HG03469 (cell line): Measurements from ENCODE around the gene CLSTN2.

ENCODE experiments used
- ATAC-seq: cut with Tn5 transposase; IDR thresholded peaks from one replicate; pipeline ENCODE4 v1.9.1; 2021; ENCODE audit warnings: mild to moderate bottlenecking, moderate library complexity, moderate number of reproducible peaks; ENCODE audit not compliant: unreplicated experiment

CLSTN2 gene

GRCh38 chr3:140323561-140323960 is 388.6 kb downstream of the CLSTN2 start:
- ATAC-seq: no peak

GRCh38 chr3:140332131-140332530 is 397.1 kb downstream of the CLSTN2 start:
- ATAC-seq: no peak

GRCh38 chr3:140334132-140334929 is 399.3 kb downstream of the CLSTN2 start:
- ATAC-seq: no peak

GRCh38 chr3:140336465-140336864 is 401.5 kb downstream of the CLSTN2 start:
- no peak for ATAC-seq

GRCh38 chr3:140338916-140339315 is 403.9 kb downstream of the CLSTN2 start:
- no peak for ATAC-seq

- ATAC-seq: no peak
Observed at GRCh38 chr3:140341203-140341602, 406.2 kb downstream of the CLSTN2 start.

GRCh38 chr3:140341817-140342403 is 406.9 kb downstream of the CLSTN2 start:
- no peak for ATAC-seq

GRCh38 chr3:140342668-140343067 is 407.7 kb downstream of the CLSTN2 start:
- ATAC-seq: no peak

GRCh38 chr3:140343211-140344081 is 408.5 kb downstream of the CLSTN2 start:
- no peak for ATAC-seq

- no peak for ATAC-seq
Observed at GRCh38 chr3:140344082-140344454, 409.1 kb downstream of the CLSTN2 start.

- ATAC-seq: no peak
Observed at GRCh38 chr3:140344601-140345205, 409.7 kb downstream of the CLSTN2 start.

GRCh38 chr3:140347151-140347550 is 412.2 kb downstream of the CLSTN2 start:
- no peak for ATAC-seq

GRCh38 chr3:140349938-140350337 is 415.0 kb downstream of the CLSTN2 start:
- no peak for ATAC-seq

GRCh38 chr3:140351466-140351865 is 416.5 kb downstream of the CLSTN2 start:
- ATAC-seq: no peak

GRCh38 chr3:140355481-140355880 is 420.5 kb downstream of the CLSTN2 start:
- ATAC-seq: no peak

GRCh38 chr3:140358686-140359085 is 423.7 kb downstream of the CLSTN2 start:
- ATAC-seq: no peak

- no peak for ATAC-seq
Observed at GRCh38 chr3:140359233-140359995, 424.4 kb downstream of the CLSTN2 start.

- ATAC-seq: no peak
Observed at GRCh38 chr3:140360332-140360731, 425.3 kb downstream of the CLSTN2 start.

- ATAC-seq: no peak
Observed at GRCh38 chr3:140363801-140364200, 428.8 kb downstream of the CLSTN2 start.

- no peak for ATAC-seq
Observed at GRCh38 chr3:140365872-140366697, 431.1 kb downstream of the CLSTN2 start.
